Testis (tissue), 3 donors: ENCODE measurements around the gene SLC9A9. TPM values are rescaled to one million over a fixed set of nuclear protein-coding genes. Genes with fewer than 3 reads are reported as not detected.

Source experiments
- DNase-seq: peaks from one replicate; pipeline ENCODE4 v3.0.0-alpha.2; 2019
- H3K27ac ChIP-seq, 2 donors: fragments of 200-600 bp; sonication (generic); one replicate each; pipeline ENCODE4 v1.5.1; 2019
- H3K27me3 ChIP-seq: fragments of 200-600 bp; sonication (generic); one replicate; pipeline ENCODE4 v1.5.1; 2019
- H3K36me3 ChIP-seq: fragments of 200-600 bp; sonication (generic); one replicate; pipeline ENCODE4 v1.5.1; 2017; ENCODE audit warnings: low read depth; ENCODE audit errors: missing control alignments
- H3K4me1 ChIP-seq: fragments of 200-600 bp; sonication (generic); one replicate; pipeline ENCODE4 v1.5.1; 2019
- H3K4me3 ChIP-seq, 2 donors: fragments of 200-600 bp; sonication (generic); one replicate each; pipeline ENCODE4 v1.5.1; 2017 to 2019
- H3K9me3 ChIP-seq: fragments of 200-600 bp; sonication (generic); one replicate; pipeline ENCODE4 v1.5.1; 2017
- POLR2A ChIP-seq: fragments of 450-650 bp; IDR thresholded peaks from one replicate; pipeline ENCODE4 v1.6.1; 2017; ENCODE audit warnings: antibody characterized with exemption, mild to moderate bottlenecking, moderate library complexity
- WGBS, 2 donors: methylation state at CpG; one replicate each; pipeline ENCODE4 v1.1.5; 2018; 5-methylcytosine and 5-hydroxymethylcytosine counted together
- intact Hi-C: fragments of 100-400 bp; cut with DNase I; formaldehyde crosslinking; loops from one replicate; pipeline ENCODE4 v1.15.1; 2023; ENCODE audit warnings: low total_unique reads
- polyA plus RNA-seq: library from polyadenylated mRNA; stranded (reverse); fragments of 350-450 nt; fragmentation: Illumina TruSeq; extraction: RNeasy Lipid Tissue Mini Kit (QIAGEN cat#74804); gene quantifications from one replicate; pipeline ENCODE4 v1.2.3, GENCODE V29; 2014; ENCODE audit warnings: low read depth, low replicate concordance; ENCODE audit not compliant: insufficient read depth
- total RNA-seq, 2 donors: library from RNA; depleted of rRNA; stranded (reverse); fragments of >200 nt; gene quantifications; one replicate each; pipeline ENCODE4 v1.2.3, GENCODE V29; 2016
- TF ChIP-seq, protein P1 (sequence below), 3 experiments: fragments of 450-650 bp in 2 of 3; fragments of 200-600 bp in 1 of 3; sonication (generic) in 1 of 3; IDR thresholded peaks; one replicate each; pipeline ENCODE4 v1.5.1; 2016 to 2019; ENCODE audit warnings: antibody characterized with exemption in 3 of 3, mild to moderate bottlenecking in 2 of 3, moderate library complexity in 1 of 3

SLC9A9 gene
- total and polyA plus RNA-seq, 3 donors from 2014 or later, result 2.7 to 6.6 (median 4.3) TPM

DNA sequence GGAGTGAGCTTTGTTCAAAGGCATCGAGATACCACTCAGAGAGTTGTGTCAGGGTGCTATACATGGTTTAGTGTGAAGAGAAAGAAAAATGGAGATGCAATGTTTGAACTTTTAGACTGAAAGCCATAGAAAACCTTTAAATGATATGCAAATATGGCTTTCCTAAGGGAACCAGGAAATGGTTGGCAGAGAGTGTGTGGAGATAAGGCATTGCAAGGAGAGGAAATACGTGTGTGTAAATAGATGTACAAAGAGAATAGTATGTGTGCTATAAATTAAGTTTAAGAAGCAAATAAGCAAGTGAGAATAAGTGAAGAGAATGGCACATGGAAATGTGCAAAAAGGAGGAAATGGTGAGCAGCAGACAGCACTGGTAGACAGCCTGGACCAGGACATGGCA is 198.1 kb downstream of the SLC9A9 start:
- no peak for DNase-seq
- 82 to 89% methylated on average over 2 of the region's 2 CpGs for WGBS, 2 donors
- H3K9me3 ChIP-seq, result no peaks in the 10 kb centered on the region
- H3K4me1 ChIP-seq, result peaks cover 13% of the 10 kb centered on the region
- H3K27me3 ChIP-seq, result no peaks in the 10 kb centered on the region
- intact Hi-C loops, result no loop called here
- H3K4me3 ChIP-seq, result no peak overlapping the region
- TF ChIP-seq, protein P1, sequence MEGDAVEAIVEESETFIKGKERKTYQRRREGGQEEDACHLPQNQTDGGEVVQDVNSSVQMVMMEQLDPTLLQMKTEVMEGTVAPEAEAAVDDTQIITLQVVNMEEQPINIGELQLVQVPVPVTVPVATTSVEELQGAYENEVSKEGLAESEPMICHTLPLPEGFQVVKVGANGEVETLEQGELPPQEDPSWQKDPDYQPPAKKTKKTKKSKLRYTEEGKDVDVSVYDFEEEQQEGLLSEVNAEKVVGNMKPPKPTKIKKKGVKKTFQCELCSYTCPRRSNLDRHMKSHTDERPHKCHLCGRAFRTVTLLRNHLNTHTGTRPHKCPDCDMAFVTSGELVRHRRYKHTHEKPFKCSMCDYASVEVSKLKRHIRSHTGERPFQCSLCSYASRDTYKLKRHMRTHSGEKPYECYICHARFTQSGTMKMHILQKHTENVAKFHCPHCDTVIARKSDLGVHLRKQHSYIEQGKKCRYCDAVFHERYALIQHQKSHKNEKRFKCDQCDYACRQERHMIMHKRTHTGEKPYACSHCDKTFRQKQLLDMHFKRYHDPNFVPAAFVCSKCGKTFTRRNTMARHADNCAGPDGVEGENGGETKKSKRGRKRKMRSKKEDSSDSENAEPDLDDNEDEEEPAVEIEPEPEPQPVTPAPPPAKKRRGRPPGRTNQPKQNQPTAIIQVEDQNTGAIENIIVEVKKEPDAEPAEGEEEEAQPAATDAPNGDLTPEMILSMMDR (IDR thresholded peaks at IDR 0.05), result no peak
- no peak for TF ChIP-seq POLR2A
- no peak overlapping the region for H3K27ac ChIP-seq
- H3K36me3 ChIP-seq, result no peaks in the 10 kb centered on the region

DNA sequence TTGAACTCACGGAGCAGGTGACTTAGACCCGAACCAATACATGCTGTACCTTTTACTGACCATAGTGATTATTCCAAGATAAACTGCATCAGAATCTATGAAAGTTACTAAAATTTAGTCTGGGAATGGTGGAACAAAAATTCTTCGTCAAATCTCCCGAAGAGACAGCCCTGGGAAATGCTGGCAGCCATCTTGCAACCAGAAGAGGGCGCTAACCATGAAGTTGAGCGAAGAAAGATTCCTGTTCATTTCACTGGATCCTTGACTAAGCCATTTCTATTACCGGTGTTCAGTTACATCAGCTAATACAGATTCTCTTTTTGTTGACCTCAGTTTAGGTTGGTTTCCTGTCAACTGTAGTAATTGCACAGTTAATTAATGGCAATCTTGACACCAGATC is 199.6 kb downstream of the SLC9A9 start:
- TF ChIP-seq, protein P1 (IDR thresholded peaks at IDR 0.05), result peak in 2 of 3 experiments; percentile 34 to 42
- no peak for TF ChIP-seq POLR2A
- H3K27ac ChIP-seq, result no peak overlapping the region
- H3K27me3 ChIP-seq, result no peaks in the 10 kb centered on the region
- H3K4me1 ChIP-seq, result peaks cover 5% of the 10 kb centered on the region
- WGBS, 2 donors, result 60 to 64% methylated on average over 7 of the region's 7 CpGs
- peak; percentile 61 for DNase-seq
- intact Hi-C loops, result no loop called here
- H3K36me3 ChIP-seq, result no peaks in the 10 kb centered on the region
- no peak overlapping the region for H3K4me3 ChIP-seq
- no peaks in the 10 kb centered on the region for H3K9me3 ChIP-seq

DNA sequence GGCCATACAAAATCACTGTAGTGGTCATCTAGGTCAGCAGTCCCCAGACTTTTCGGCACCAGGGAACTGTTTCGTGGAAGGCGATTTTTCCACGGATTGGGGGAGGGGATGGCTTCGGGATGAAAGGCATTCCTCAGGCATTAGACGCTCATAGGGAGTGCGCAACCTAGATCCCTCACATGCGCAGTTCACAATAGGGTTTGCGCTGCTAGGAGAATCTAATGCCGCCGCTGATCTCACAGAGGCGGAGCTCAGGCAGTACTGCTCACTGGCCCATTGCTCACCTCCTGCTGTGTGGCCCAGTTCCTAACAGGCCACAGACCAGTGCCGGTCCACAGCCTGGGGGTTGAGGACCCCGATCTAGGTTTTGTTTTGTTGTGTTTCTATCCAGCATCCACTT is 200.1 kb downstream of the SLC9A9 start:
- H3K27me3 ChIP-seq, result no peaks in the 10 kb centered on the region
- peak; percentile 21 for DNase-seq
- WGBS, 2 donors, result 75 to 78% methylated on average over 13 to 14 of the region's 14 CpGs

DNA sequence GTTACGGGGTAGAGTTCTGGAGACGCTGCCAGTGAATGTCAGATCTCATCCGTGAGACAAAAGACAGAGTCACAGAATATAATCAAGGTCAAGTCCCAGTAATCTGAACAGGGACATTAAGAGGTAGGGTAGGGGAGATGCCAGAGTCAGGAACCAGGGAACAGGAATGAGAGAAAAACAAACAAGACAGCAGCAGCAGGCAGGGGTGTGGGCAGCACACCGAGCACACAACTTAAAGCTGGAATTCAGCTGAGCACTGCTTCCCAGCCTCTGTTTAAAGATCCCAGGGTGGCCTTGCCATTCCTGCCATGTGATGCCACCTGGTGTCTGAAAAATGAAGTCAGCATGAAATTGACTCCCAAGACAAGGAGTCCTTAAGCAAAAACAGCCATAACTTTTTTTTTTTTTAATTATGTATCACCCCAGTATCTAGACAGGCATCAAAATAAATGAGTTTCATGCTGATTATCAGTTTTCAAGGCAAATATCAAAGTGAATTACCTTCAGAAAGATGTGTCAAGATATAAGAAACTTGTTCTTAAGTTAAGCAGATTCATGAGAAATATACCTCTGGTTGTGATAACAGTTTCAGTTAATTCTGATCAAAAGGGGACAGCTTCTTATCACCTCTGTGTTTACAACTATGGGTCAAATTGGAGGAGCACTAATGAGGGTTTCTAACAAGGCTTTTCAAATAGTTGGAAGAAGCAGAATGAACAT is 203.7 kb downstream of the SLC9A9 start:
- no peaks in the 10 kb centered on the region for H3K4me1 ChIP-seq
- H3K4me3 ChIP-seq, result no peak overlapping the region
- no peaks in the 10 kb centered on the region for H3K36me3 ChIP-seq
- TF ChIP-seq, protein P1 (IDR thresholded peaks at IDR 0.05), result peak; percentile 39 to 57 (median 46)
- TF ChIP-seq POLR2A, result no peak
- H3K27ac ChIP-seq, result no peak overlapping the region
- no peaks in the 10 kb centered on the region for H3K27me3 ChIP-seq
- intact Hi-C loops, result no loop called here
- 61 to 65% methylated on average over 4 of the region's 4 CpGs for WGBS, 2 donors
- no peaks in the 10 kb centered on the region for H3K9me3 ChIP-seq
- peak; percentile 72 for DNase-seq

More for the DNA sequence above, 200.1 kb downstream of the SLC9A9 start:
- H3K9me3 ChIP-seq, result no peaks in the 10 kb centered on the region
- no peak overlapping the region for H3K27ac ChIP-seq
- no peaks in the 10 kb centered on the region for H3K36me3 ChIP-seq
- no peaks in the 10 kb centered on the region for H3K4me1 ChIP-seq
- no peak overlapping the region for H3K4me3 ChIP-seq
- TF ChIP-seq, protein P1 (IDR thresholded peaks at IDR 0.05), result no peak
- TF ChIP-seq POLR2A, result no peak
- intact Hi-C loops, result no loop called here

DNA sequence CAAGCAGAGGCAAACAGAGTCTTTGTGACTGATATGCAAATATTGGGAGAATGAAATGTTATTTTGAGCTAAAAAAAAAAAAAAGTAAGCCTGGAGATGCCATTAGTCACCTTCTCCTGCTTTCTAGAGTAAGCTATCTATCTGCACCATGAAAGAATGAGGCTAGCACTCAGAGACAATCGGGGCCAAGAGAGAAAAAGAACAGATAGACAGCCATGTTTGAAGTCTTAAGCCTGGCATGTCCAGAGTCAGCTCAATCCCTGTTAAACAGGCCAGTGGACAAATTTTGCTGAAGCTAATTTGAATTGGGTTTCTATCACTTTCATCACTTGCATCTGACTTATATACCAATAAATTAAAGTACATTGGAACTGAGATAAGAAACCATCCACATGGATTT is 204.4 kb downstream of the SLC9A9 start:
- intact Hi-C loops, result no loop called here
- no peak for TF ChIP-seq POLR2A
- TF ChIP-seq, protein P1 (IDR thresholded peaks at IDR 0.05), result no peak
- Histone ChIP-seq H3K4me1 (no peaks in the 10 kb centered on the region), H3K36me3 (no peaks in the 10 kb centered on the region), H3K27me3 (no peaks in the 10 kb centered on the region), H3K9me3 (no peaks in the 10 kb centered on the region), H3K27ac (no peak overlapping the region), H3K4me3 (no peak overlapping the region)
- 91 to 93% methylated on average over 1 of the region's 1 CpG for WGBS, 2 donors
- DNase-seq, result no peak
